ENCODE data around the gene CUL4B. TPM values are rescaled to one million over a fixed set of nuclear protein-coding genes. Genes with fewer than 3 reads are reported as not detected.

The CUL4B gene
- polyA plus RNA-seq, 1 experiment: 107 TPM

DNA sequence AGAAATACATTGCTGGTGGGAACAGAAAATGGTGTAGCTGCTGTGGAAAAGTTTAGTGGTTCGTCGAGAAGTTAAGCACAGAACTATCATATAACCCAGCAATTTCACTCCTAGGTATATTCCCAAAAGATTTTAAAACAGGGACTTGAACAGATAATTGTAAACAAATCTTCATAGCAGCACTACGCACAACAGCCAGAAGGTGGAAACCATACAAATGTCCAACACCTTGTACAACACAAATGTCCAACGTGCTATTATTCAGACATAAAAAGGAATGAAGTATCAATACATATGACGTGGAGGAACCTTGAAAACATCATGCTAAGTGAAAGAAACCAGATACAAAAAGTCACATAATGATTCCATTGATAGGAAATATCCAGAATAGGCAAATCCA, 37.9 kb downstream of the CUL4B start:
- POLR2A ChIA-PET: no interaction called here
- CTCF ChIA-PET: no interaction called here
- no peak for DNase-seq (ENCODE audit: low read depth)
- TF ChIP-seq, protein P1, sequence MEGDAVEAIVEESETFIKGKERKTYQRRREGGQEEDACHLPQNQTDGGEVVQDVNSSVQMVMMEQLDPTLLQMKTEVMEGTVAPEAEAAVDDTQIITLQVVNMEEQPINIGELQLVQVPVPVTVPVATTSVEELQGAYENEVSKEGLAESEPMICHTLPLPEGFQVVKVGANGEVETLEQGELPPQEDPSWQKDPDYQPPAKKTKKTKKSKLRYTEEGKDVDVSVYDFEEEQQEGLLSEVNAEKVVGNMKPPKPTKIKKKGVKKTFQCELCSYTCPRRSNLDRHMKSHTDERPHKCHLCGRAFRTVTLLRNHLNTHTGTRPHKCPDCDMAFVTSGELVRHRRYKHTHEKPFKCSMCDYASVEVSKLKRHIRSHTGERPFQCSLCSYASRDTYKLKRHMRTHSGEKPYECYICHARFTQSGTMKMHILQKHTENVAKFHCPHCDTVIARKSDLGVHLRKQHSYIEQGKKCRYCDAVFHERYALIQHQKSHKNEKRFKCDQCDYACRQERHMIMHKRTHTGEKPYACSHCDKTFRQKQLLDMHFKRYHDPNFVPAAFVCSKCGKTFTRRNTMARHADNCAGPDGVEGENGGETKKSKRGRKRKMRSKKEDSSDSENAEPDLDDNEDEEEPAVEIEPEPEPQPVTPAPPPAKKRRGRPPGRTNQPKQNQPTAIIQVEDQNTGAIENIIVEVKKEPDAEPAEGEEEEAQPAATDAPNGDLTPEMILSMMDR (IDR thresholded peaks at IDR 0.05; ENCODE audit: insufficient read depth, low read depth, low read length): no peak
- Histone ChIP-seq H3K4me3 (ENCODE audit: low read depth, low read length) (no peak overlapping the region), H3K36me3 (ENCODE audit: control insufficient read depth, insufficient read depth, low read length) (no peaks in the 10 kb centered on the region), H3K27me3 (ENCODE audit: control insufficient read depth, insufficient read depth, low read length) (no peaks in the 10 kb centered on the region)

DNA sequence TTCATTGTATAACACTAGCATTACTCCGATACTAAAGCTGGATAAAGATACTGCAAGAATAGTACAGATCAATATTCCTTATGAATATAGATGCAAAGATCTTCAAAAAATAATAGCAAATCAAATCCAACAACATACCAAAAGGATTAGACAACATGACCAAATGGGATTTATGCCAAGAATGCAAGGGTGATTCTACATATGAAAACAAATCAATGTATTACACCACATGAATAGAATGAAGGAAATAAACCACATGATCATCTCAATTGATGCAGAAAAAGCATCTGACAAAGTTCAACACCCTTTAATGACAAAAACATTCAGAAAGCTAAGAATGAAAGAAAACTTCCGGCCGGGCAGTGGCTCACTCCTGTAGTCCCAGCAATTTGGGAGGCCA, 42.8 kb downstream of the CUL4B start:
- H3K4me3 ChIP-seq (ENCODE audit: low read depth, low read length): no peak overlapping the region

DNA sequence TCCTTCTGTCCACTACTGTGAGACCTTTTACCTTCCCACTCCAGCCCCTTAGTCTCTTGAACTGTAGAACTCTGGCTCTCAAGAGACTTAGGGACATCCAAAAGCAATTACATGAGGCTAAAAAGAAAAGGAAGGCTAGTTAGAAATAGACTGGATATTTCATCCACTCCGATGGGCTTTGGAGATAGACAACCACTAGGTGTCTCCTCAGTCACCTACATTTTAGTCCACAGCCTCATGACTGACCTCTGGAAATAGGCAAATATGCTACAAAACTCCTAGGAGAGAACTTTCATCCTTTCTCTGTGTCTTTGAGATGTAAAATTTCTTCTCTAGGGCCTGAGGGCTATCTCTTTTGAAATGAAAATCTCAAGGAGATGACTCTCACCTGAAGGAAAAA, 46.5 kb downstream of the CUL4B start:
- H3K4me3 ChIP-seq (ENCODE audit: low read depth, low read length): no peak overlapping the region
- ChIA-PET CTCF (interaction anchor here (1.0 kb wide), 1 partner anchor 149 kb away, joined by 4 read pairs; no protein-coding TSS in a partner anchor), POLR2A (no interaction called here)
- DNase-seq (ENCODE audit: low read depth): no peak
- TF ChIP-seq, protein P1 (IDR thresholded peaks at IDR 0.05; ENCODE audit: insufficient read depth, low read depth, low read length): peak; percentile 25; the same call in 1 of the 2 replicates
- H3K36me3 ChIP-seq (ENCODE audit: control insufficient read depth, insufficient read depth, low read length): no peaks in the 10 kb centered on the region
- H3K27me3 ChIP-seq (ENCODE audit: control insufficient read depth, insufficient read depth, low read length): no peaks in the 10 kb centered on the region

More for the DNA sequence above, 42.8 kb downstream of the CUL4B start:
- H3K36me3 ChIP-seq (ENCODE audit: control insufficient read depth, insufficient read depth, low read length): no peaks in the 10 kb centered on the region
- H3K27me3 ChIP-seq (ENCODE audit: control insufficient read depth, insufficient read depth, low read length): no peaks in the 10 kb centered on the region
- POLR2A ChIA-PET: no interaction called here
- TF ChIP-seq, protein P1 (IDR thresholded peaks at IDR 0.05; ENCODE audit: insufficient read depth, low read depth, low read length): no peak
- CTCF ChIA-PET: no interaction called here
- DNase-seq (ENCODE audit: low read depth): peak; percentile 12

DNA sequence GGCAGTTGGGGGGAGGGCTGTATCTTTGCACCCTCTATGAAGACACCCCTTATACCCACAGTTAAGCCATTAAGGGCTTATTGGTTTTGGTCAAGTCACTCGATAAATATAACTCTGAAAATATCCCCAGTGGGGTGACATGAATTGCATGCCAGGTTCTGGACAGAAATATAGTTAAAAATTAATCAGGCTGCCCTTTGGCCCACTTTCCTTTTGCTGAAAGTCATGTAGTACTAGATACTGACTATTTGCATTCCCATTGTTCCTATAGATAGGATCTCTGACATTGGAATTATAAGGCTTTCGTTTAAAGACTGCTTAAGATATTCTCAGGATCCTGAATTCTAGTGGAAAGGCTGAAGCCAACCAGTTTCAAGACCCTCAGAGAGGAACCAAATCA, 48.1 kb downstream of the CUL4B start:
- TF ChIP-seq, protein P1 (IDR thresholded peaks at IDR 0.05; ENCODE audit: insufficient read depth, low read depth, low read length): no peak
- Histone ChIP-seq H3K4me3 (ENCODE audit: low read depth, low read length) (no peak overlapping the region), H3K27me3 (ENCODE audit: control insufficient read depth, insufficient read depth, low read length) (no peaks in the 10 kb centered on the region), H3K36me3 (ENCODE audit: control insufficient read depth, insufficient read depth, low read length) (no peaks in the 10 kb centered on the region)
- DNase-seq (ENCODE audit: low read depth): no peak
- ChIA-PET POLR2A (no interaction called here), CTCF (interaction anchor here (0.6 kb wide), 1 partner anchor 149 kb away, joined by 3 read pairs; no protein-coding TSS in a partner anchor)

DNA sequence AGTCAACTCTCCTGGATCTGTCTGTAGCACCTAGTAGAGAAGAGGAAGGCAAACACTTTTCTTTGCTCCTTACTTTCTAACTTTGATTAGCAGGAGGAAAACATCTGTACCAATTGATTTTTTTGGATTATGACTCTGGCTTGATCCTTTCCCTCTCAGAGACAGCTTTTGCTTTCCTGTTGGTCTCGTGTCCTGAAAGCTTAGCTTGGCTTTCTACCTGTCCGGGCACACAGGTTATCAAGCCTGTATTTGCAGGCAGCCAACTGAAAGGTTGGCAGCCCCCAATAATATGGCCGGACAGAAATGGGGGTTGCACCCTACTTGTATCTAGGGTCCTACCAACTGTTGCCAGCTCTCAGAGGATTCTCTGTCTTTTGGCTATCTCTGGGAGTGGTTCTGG, 48.5 kb downstream of the CUL4B start:
- no peak for DNase-seq (ENCODE audit: low read depth)
- Histone ChIP-seq H3K36me3 (ENCODE audit: control insufficient read depth, insufficient read depth, low read length) (no peaks in the 10 kb centered on the region), H3K4me3 (ENCODE audit: low read depth, low read length) (no peak overlapping the region), H3K27me3 (ENCODE audit: control insufficient read depth, insufficient read depth, low read length) (no peaks in the 10 kb centered on the region)
- TF ChIP-seq, protein P1 (IDR thresholded peaks at IDR 0.05; ENCODE audit: insufficient read depth, low read depth, low read length): no peak
- ChIA-PET POLR2A (no interaction called here), CTCF (interaction anchor here (0.6 kb wide), 1 partner anchor 149 kb away, joined by 3 read pairs; no protein-coding TSS in a partner anchor)
